ENCODE results near the gene GPANK1. TPM values are rescaled to one million over a fixed set of nuclear protein-coding genes. Genes with fewer than 3 reads are reported as not detected.

The GPANK1 gene
- total RNA-seq, 3 donors from 2014 or later (not counting 1 experiment from before 2014, with no cell fraction given), result 16.0 to 20.3 (median 18.2) TPM

DNA sequence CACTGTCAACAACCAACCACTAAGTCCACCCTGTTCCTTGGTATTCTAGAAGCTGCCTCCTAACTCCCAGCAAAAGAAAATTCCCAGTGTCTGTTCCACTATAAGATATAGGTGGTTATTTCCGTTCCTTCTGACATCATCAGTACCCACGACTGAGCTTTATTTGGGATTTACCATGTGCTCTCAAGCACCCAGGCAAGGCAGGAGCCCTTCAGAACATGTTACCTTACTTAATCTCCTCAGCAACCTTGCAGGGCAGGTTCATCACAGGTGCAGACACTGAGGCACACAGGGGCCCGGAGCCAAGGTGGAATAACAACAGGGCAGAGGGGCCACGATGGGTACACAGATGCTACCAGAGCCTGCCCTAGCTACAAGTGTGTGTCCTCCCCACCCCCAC is 27.6 kb upstream of the GPANK1 start:
- Histone ChIP-seq H3K4me3 (ENCODE audit: low read length) (no peak overlapping the region), H3K27ac (ENCODE audit: low read length) (no peak overlapping the region), H3K4me1 (ENCODE audit: control insufficient read depth, insufficient read depth, low read length) (no peaks in the 10 kb centered on the region), H3K27me3 (ENCODE audit: control insufficient read depth, insufficient read depth, low read length) (no peaks in the 10 kb centered on the region), H3K9me3 (ENCODE audit: control insufficient read depth, insufficient read depth, low read length) (no peaks in the 10 kb centered on the region), H3K36me3 (ENCODE audit: control insufficient read depth, insufficient read depth, low read length) (peaks cover 80% of the 10 kb centered on the region)
- DNase-seq (no peak), ATAC-seq (no peak)
- Mint-ChIP-seq H3K27ac (no peak overlapping the region), H3K27me3 (ENCODE audit: low read depth in 2 of 2) (no peaks in the 10 kb centered on the region), H3K9me3 (no peaks in the 10 kb centered on the region), H3K36me3 (no peaks in the 10 kb centered on the region), H3K4me3 (no peak overlapping the region), H3K4me1 (peaks cover 0 to 13% of the 10 kb centered on the region in 2 donors)
- TF ChIP-seq, protein P1, sequence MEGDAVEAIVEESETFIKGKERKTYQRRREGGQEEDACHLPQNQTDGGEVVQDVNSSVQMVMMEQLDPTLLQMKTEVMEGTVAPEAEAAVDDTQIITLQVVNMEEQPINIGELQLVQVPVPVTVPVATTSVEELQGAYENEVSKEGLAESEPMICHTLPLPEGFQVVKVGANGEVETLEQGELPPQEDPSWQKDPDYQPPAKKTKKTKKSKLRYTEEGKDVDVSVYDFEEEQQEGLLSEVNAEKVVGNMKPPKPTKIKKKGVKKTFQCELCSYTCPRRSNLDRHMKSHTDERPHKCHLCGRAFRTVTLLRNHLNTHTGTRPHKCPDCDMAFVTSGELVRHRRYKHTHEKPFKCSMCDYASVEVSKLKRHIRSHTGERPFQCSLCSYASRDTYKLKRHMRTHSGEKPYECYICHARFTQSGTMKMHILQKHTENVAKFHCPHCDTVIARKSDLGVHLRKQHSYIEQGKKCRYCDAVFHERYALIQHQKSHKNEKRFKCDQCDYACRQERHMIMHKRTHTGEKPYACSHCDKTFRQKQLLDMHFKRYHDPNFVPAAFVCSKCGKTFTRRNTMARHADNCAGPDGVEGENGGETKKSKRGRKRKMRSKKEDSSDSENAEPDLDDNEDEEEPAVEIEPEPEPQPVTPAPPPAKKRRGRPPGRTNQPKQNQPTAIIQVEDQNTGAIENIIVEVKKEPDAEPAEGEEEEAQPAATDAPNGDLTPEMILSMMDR (IDR thresholded peaks at IDR 0.05), result no peak
- intact Hi-C loops (cut with micrococcal nuclease), result no loop called here
- WGBS (ENCODE audit: insufficient coverage), result 98% methylated on average over 4 of the region's 4 CpGs

DNA sequence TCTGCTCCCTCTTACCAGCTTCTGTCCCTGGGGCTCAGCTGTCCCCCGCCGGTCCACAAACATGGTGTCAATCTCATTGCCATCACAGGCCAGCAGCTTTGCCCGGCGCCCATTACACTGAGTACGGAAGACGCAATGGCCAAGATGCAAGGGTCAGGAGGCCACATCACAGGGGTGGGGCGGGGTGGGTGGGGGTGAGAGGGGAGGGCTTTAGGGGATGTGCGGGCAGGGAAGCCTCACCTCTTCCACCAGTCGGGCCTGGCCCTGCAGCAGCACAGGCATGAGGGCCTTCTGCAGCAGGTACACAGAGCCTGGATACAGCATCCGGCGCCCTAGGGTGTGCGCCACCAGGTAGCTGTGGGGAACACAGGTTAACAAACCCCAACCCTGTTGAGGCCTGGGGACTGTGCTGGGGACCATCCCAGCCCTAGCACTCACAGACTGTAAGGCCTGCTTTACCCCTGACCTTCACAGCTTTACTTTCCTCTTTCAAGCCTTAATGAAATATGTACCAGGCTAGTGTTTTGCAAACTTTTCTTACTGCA is 26.8 kb upstream of the GPANK1 start:
- H3K4me3 ChIP-seq (ENCODE audit: low read length), result no peak overlapping the region
- Mint-ChIP-seq H3K4me1 (peaks cover 0 to 7% of the 10 kb centered on the region in 2 donors), H3K27me3 (ENCODE audit: low read depth in 2 of 2) (no peaks in the 10 kb centered on the region), H3K36me3 (no peaks in the 10 kb centered on the region), H3K4me3 (no peak overlapping the region), H3K27ac (no peak overlapping the region), H3K9me3 (no peaks in the 10 kb centered on the region)
- H3K36me3 ChIP-seq (ENCODE audit: control insufficient read depth, insufficient read depth, low read length), result peaks cover 81% of the 10 kb centered on the region
- 97% methylated on average over 11 of the region's 12 CpGs for WGBS (ENCODE audit: insufficient coverage)
- no peaks in the 10 kb centered on the region for H3K9me3 ChIP-seq (ENCODE audit: control insufficient read depth, insufficient read depth, low read length)
- H3K27me3 ChIP-seq (ENCODE audit: control insufficient read depth, insufficient read depth, low read length), result no peaks in the 10 kb centered on the region
- TF ChIP-seq, protein P1 (IDR thresholded peaks at IDR 0.05), result no peak
- no peak for ATAC-seq
- H3K27ac ChIP-seq (ENCODE audit: low read length), result no peak overlapping the region
- DNase-seq, result no peak
- H3K4me1 ChIP-seq (ENCODE audit: control insufficient read depth, insufficient read depth, low read length), result no peaks in the 10 kb centered on the region
- intact Hi-C loops (cut with micrococcal nuclease), result no loop called here

DNA sequence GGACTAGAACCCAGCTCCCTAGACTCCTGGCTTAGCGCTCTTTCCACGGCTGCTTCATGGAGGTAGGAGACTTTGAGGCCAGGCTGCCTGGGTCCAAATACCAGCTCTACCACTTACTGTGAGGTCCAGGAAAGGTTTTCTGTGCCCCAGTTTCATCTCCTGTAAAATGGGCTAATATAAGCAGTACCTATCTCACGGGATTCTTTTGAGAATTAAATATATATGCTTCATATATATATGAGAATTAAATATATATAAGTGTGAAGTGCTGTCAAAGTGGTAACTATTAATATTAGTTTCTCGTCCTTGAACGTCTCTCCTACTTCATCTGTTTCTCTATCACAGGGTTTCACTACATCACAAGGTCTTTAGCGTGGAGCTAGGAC is 26.3 kb upstream of the GPANK1 start:
- Histone ChIP-seq H3K27ac (ENCODE audit: low read length) (no peak overlapping the region), H3K27me3 (ENCODE audit: control insufficient read depth, insufficient read depth, low read length) (no peaks in the 10 kb centered on the region), H3K4me3 (ENCODE audit: low read length) (no peak overlapping the region), H3K9me3 (ENCODE audit: control insufficient read depth, insufficient read depth, low read length) (no peaks in the 10 kb centered on the region), H3K36me3 (ENCODE audit: control insufficient read depth, insufficient read depth, low read length) (peaks cover 79% of the 10 kb centered on the region), H3K4me1 (ENCODE audit: control insufficient read depth, insufficient read depth, low read length) (no peaks in the 10 kb centered on the region)
- H3K9me3 Mint-ChIP-seq, result no peaks in the 10 kb centered on the region
- TF ChIP-seq, protein P1 (IDR thresholded peaks at IDR 0.05), result no peak
- H3K4me3 Mint-ChIP-seq, result no peak overlapping the region
- DNase-seq, result no peak
- H3K4me1 Mint-ChIP-seq, result peaks cover 0 to 7% of the 10 kb centered on the region in 2 donors
- ATAC-seq, result no peak
- H3K36me3 Mint-ChIP-seq, result no peaks in the 10 kb centered on the region
- 100% methylated on average over 5 of the region's 6 CpGs for WGBS (ENCODE audit: insufficient coverage)
- no peak overlapping the region for H3K27ac Mint-ChIP-seq
- intact Hi-C loops (cut with micrococcal nuclease), result no loop called here
- no peaks in the 10 kb centered on the region for H3K27me3 Mint-ChIP-seq (ENCODE audit: low read depth in 2 of 2)
